Fibroblast of lung (primary cell): ENCODE results near the gene APBA2. TPM values are rescaled to one million over a fixed set of nuclear protein-coding genes. Genes with fewer than 3 reads are reported as not detected.

Source experiments
- DNase-seq, 2 donors: peaks; one replicate each; pipeline versions ENCODE4 v3.0.0 to v3.0.0-alpha.2; 2010; ENCODE audit warnings: low read depth in 2 of 2
- H2AFZ ChIP-seq: 2 replicates; pipeline ENCODE4 v1.5.1; 2012; ENCODE audit warnings: low read length, control low read depth, inconsistent platforms
- H3K27ac ChIP-seq: 2 replicates; pipeline ENCODE4 v1.5.1; 2011; ENCODE audit warnings: low read length, control low read depth; ENCODE audit not compliant: insufficient read depth
- H3K27me3 ChIP-seq: 2 replicates; pipeline ENCODE4 v1.5.1; 2011; ENCODE audit warnings: mild to moderate bottlenecking, low read length; ENCODE audit not compliant: control insufficient read depth, insufficient read depth
- H3K36me3 ChIP-seq: 2 replicates; pipeline ENCODE4 v1.5.1; 2011; ENCODE audit warnings: low read length; ENCODE audit not compliant: control insufficient read depth, insufficient read depth
- H3K4me1 ChIP-seq: 2 replicates; pipeline ENCODE4 v1.5.1; 2011; ENCODE audit warnings: low read length; ENCODE audit not compliant: control insufficient read depth, insufficient read depth; ENCODE audit errors: extremely low read depth
- H3K4me2 ChIP-seq: 2 replicates; pipeline ENCODE4 v1.5.1; 2011; ENCODE audit warnings: low read length, control low read depth; ENCODE audit not compliant: insufficient read depth; ENCODE audit errors: extremely low read depth
- H3K4me3 ChIP-seq, 4 experiments: fragments of 200-600 bp in 1 of 4; sonication (generic) in 1 of 4; replicated peaks in 1 of 4; 2 replicates each; pipeline ENCODE4 v1.5.1; 2011 to 2016; ENCODE audit warnings: low read length in 4 of 4, low read depth in 3 of 4, mild to moderate bottlenecking in 3 of 4, control low read depth in 2 of 4, inconsistent platforms in 1 of 4, mixed read lengths in 1 of 4; ENCODE audit not compliant: insufficient read depth in 1 of 4; ENCODE audit errors: control extremely low read depth in 1 of 4
- H3K79me2 ChIP-seq: 2 replicates; pipeline ENCODE4 v1.5.1; 2012; ENCODE audit warnings: mild to moderate bottlenecking, low read length, inconsistent platforms; ENCODE audit not compliant: control insufficient read depth, insufficient read depth
- H3K9ac ChIP-seq: 2 replicates; pipeline ENCODE4 v1.5.1; 2011; ENCODE audit warnings: mild to moderate bottlenecking, low read length, control low read depth; ENCODE audit not compliant: insufficient read depth
- H3K9me3 ChIP-seq: 2 replicates; pipeline ENCODE4 v1.5.1; 2012; ENCODE audit warnings: low read depth, low read length; ENCODE audit not compliant: control insufficient read depth, insufficient read depth
- H4K20me1 ChIP-seq: 2 replicates; pipeline ENCODE4 v1.5.1; 2011; ENCODE audit warnings: low read length; ENCODE audit not compliant: control insufficient read depth, insufficient read depth; ENCODE audit errors: extremely low read depth
- EZH2 ChIP-seq: IDR thresholded peaks from 2 replicates; pipeline ENCODE4 v1.5.1; 2012; ENCODE audit warnings: low read length, control low read depth, mild to moderate bottlenecking; ENCODE audit errors: missing control alignments
- polyA plus RNA-seq, 2 donors: library from polyadenylated mRNA; depleted of rRNA in 1 of 2; stranded (reverse) in 1 of 2; unstranded in 1 of 2; fragments of >200 nt; gene quantifications; 2 replicates each; pipeline ENCODE4 v1.2.1, GENCODE V29; 2011 to 2012; ENCODE audit warnings: missing spikeins in 1 of 2
- total RNA-seq: library from RNA; depleted of rRNA; stranded (reverse); fragments of >200 nt; gene quantifications from 2 replicates; pipeline ENCODE4 v1.2.1, GENCODE V29; 2014
- TF ChIP-seq, protein P1 (sequence below), 2 donors: IDR thresholded peaks in 1 of 2; conservative IDR thresholded peaks in 1 of 2; 1 replicate in 1 of 2; 2 replicates in 1 of 2; pipeline ENCODE4 v1.5.1; 2011 to 2012; ENCODE audit warnings: low read length in 2 of 2, control low read depth in 1 of 2, inconsistent platforms in 1 of 2, low read depth in 1 of 2, mild to moderate bottlenecking in 1 of 2

The APBA2 gene
- total and polyA plus RNA-seq, 2 donors (not counting 1 experiment from before 2014, with no cell fraction given) = 9.5 to 20.3 TPM

- no peak overlapping the region for H3K9ac ChIP-seq
- H2AFZ ChIP-seq = no peak overlapping the region
- no peak overlapping the region for H3K27ac ChIP-seq
- no peak overlapping the region for H3K4me3 ChIP-seq
- no peak for DNase-seq
- no peaks in the 10 kb centered on the region for H4K20me1 ChIP-seq
- no peak overlapping the region for H3K4me2 ChIP-seq
- no peaks in the 10 kb centered on the region for H3K9me3 ChIP-seq
- H3K4me1 ChIP-seq = no peaks in the 10 kb centered on the region
- TF ChIP-seq EZH2 = no peak
- TF ChIP-seq, protein P1, sequence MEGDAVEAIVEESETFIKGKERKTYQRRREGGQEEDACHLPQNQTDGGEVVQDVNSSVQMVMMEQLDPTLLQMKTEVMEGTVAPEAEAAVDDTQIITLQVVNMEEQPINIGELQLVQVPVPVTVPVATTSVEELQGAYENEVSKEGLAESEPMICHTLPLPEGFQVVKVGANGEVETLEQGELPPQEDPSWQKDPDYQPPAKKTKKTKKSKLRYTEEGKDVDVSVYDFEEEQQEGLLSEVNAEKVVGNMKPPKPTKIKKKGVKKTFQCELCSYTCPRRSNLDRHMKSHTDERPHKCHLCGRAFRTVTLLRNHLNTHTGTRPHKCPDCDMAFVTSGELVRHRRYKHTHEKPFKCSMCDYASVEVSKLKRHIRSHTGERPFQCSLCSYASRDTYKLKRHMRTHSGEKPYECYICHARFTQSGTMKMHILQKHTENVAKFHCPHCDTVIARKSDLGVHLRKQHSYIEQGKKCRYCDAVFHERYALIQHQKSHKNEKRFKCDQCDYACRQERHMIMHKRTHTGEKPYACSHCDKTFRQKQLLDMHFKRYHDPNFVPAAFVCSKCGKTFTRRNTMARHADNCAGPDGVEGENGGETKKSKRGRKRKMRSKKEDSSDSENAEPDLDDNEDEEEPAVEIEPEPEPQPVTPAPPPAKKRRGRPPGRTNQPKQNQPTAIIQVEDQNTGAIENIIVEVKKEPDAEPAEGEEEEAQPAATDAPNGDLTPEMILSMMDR (conservative IDR thresholded peaks at IDR 0.05 in 1 of 2, IDR thresholded peaks at IDR 0.05 in 1 of 2; ENCODE audit: low read depth in 1 of 2, low read length in 2 of 2) = no peak
- H3K36me3 ChIP-seq = no peaks in the 10 kb centered on the region
- no peaks in the 10 kb centered on the region for H3K27me3 ChIP-seq
- no peaks in the 10 kb centered on the region for H3K79me2 ChIP-seq
Observed at GRCh38 chr15:29083858-29084257, 198.1 kb downstream of the APBA2 start.

DNA sequence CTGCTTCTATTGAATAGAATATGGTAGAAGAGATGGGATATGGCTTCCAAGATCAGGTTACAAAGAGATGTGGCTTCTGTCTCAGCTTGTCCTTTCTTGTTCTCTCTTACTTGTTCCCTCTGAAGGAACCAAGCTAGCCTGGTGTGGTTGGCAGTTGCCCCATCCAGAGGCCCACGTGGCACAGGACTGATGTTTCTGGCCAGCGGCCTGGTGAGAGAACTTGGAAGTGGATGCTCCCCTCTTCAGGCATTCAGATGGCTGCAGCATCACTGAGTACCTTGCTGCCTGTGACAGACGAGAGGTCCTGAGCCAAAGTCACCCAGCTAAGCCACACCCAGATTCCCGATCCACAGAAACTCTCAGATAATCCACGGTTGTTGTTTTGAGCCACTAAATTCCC lies 200.2 kb downstream of the APBA2 start:
- no peak for TF ChIP-seq EZH2
- TF ChIP-seq, protein P1 (conservative IDR thresholded peaks at IDR 0.05 in 1 of 2, IDR thresholded peaks at IDR 0.05 in 1 of 2; ENCODE audit: low read depth in 1 of 2, low read length in 2 of 2) = no peak
- H3K9ac ChIP-seq = no peak overlapping the region
- H3K9me3 ChIP-seq = no peaks in the 10 kb centered on the region
- H3K4me1 ChIP-seq = no peaks in the 10 kb centered on the region
- H3K4me2 ChIP-seq = no peak overlapping the region
- DNase-seq = no peak
- no peaks in the 10 kb centered on the region for H3K27me3 ChIP-seq
- H3K79me2 ChIP-seq = no peaks in the 10 kb centered on the region
- H3K36me3 ChIP-seq = no peaks in the 10 kb centered on the region
- no peak overlapping the region for H2AFZ ChIP-seq
- H3K27ac ChIP-seq = no peak overlapping the region
- H3K4me3 ChIP-seq = no peak overlapping the region
- no peaks in the 10 kb centered on the region for H4K20me1 ChIP-seq

- Histone ChIP-seq H3K27ac (no peak overlapping the region), H2AFZ (no peak overlapping the region), H3K36me3 (no peaks in the 10 kb centered on the region), H4K20me1 (no peaks in the 10 kb centered on the region), H3K4me2 (no peak overlapping the region), H3K4me3 (no peak overlapping the region), H3K4me1 (no peaks in the 10 kb centered on the region), H3K9ac (no peak overlapping the region), H3K79me2 (no peaks in the 10 kb centered on the region), H3K9me3 (no peaks in the 10 kb centered on the region), H3K27me3 (no peaks in the 10 kb centered on the region)
- DNase-seq = no peak
- TF ChIP-seq, protein P1 (conservative IDR thresholded peaks at IDR 0.05 in 1 of 2, IDR thresholded peaks at IDR 0.05 in 1 of 2; ENCODE audit: low read depth in 1 of 2, low read length in 2 of 2) = no peak
- no peak for TF ChIP-seq EZH2
Observed at GRCh38 chr15:29086891-29087290, 201.1 kb downstream of the APBA2 start.
